Measurements from ENCODE around the gene ZSCAN5C.
"Not testable (repeated sequence)": the region's sequence is repeated elsewhere in the genome, so short reads cannot be mapped to it uniquely, and the experiment has no call there.

ZSCAN5C gene

GRCh38 chr19:56201973-56202372, at the start of gene ZSCAN5C:
Gene ZSCAN5C, plus strand, starts transcription at chr19:56202273. Its CDS starts 3,641 bp downstream, at chr19:56205914.
- in situ Hi-C loops (cut with HindIII; ENCODE audit: low sequenced_read_pairs): loop anchor here (10.0 kb wide), 1 partner anchor 137 kb away; no protein-coding TSS in a partner anchor

GRCh38 chr19:56152644-56153043, 49.4 kb upstream of the ZSCAN5C start:
- in situ Hi-C loops (cut with HindIII; ENCODE audit: low sequenced_read_pairs): no loop called here

- in situ Hi-C loops (cut with HindIII; ENCODE audit: low sequenced_read_pairs): no loop called here
Measured at GRCh38 chr19:56153507-56153906, 48.6 kb upstream of the ZSCAN5C start.

GRCh38 chr19:56155124-56155687, 46.9 kb upstream of the ZSCAN5C start:
- in situ Hi-C loops (cut with HindIII; ENCODE audit: low sequenced_read_pairs): loop anchor here (5.0 kb wide), 1 partner anchor 58 kb away; no protein-coding TSS in a partner anchor

- in situ Hi-C loops (cut with HindIII; ENCODE audit: low sequenced_read_pairs): loop anchor here (5.0 kb wide), 1 partner anchor 59 kb away; no protein-coding TSS in a partner anchor
Measured at GRCh38 chr19:56156768-56157167, 45.3 kb upstream of the ZSCAN5C start.

- in situ Hi-C loops (cut with HindIII; ENCODE audit: low sequenced_read_pairs): loop anchor here (5.0 kb wide), 1 partner anchor 61 kb away; no protein-coding TSS in a partner anchor
Measured at GRCh38 chr19:56158170-56158757, 43.8 kb upstream of the ZSCAN5C start.

- in situ Hi-C loops (cut with HindIII; ENCODE audit: low sequenced_read_pairs): loop anchor here (5.0 kb wide), 1 partner anchor 62 kb away; no protein-coding TSS in a partner anchor
Measured at GRCh38 chr19:56159009-56159559, 43.0 kb upstream of the ZSCAN5C start.

- in situ Hi-C loops (cut with HindIII; ENCODE audit: low sequenced_read_pairs): loop anchor here (5.0 kb wide), 1 partner anchor 62 kb away; no protein-coding TSS in a partner anchor
Measured at GRCh38 chr19:56159622-56160271, 42.3 kb upstream of the ZSCAN5C start.

GRCh38 chr19:56161534-56161933, 40.5 kb upstream of the ZSCAN5C start:
- in situ Hi-C loops (cut with HindIII; ENCODE audit: low sequenced_read_pairs): no loop called here

GRCh38 chr19:56162258-56162657, 39.8 kb upstream of the ZSCAN5C start:
- in situ Hi-C loops (cut with HindIII; ENCODE audit: low sequenced_read_pairs): no loop called here

GRCh38 chr19:56163097-56163496, 39.0 kb upstream of the ZSCAN5C start:
- in situ Hi-C loops (cut with HindIII; ENCODE audit: low sequenced_read_pairs): no loop called here

- in situ Hi-C loops (cut with HindIII; ENCODE audit: low sequenced_read_pairs): no loop called here
Measured at GRCh38 chr19:56167064-56167578, 35.0 kb upstream of the ZSCAN5C start.

- in situ Hi-C loops (cut with HindIII; ENCODE audit: low sequenced_read_pairs): loop anchor here (5.0 kb wide), 1 partner anchor 103 kb away; no protein-coding TSS in a partner anchor
Measured at GRCh38 chr19:56170261-56170660, 31.8 kb upstream of the ZSCAN5C start.

- in situ Hi-C loops (cut with HindIII; ENCODE audit: low sequenced_read_pairs): loop anchor here (5.0 kb wide), 1 partner anchor 107 kb away; no protein-coding TSS in a partner anchor
Measured at GRCh38 chr19:56174086-56174485, 28.0 kb upstream of the ZSCAN5C start.

GRCh38 chr19:56174550-56174949, 27.5 kb upstream of the ZSCAN5C start:
- in situ Hi-C loops (cut with HindIII; ENCODE audit: low sequenced_read_pairs): loop anchor here (5.0 kb wide), 1 partner anchor 107 kb away; no protein-coding TSS in a partner anchor

- in situ Hi-C loops (cut with HindIII; ENCODE audit: low sequenced_read_pairs): not testable (repeated sequence)
Measured at GRCh38 chr19:56175861-56176307, 26.2 kb upstream of the ZSCAN5C start, which contains the start of gene GALP. Gene GALP, plus strand, starts transcription at chr19:56176008. Its CDS starts 1,101 bp downstream, at chr19:56177109.

GRCh38 chr19:56176310-56176709, 25.8 kb upstream of the ZSCAN5C start:
- in situ Hi-C loops (cut with HindIII; ENCODE audit: low sequenced_read_pairs): not testable (repeated sequence)

- in situ Hi-C loops (cut with HindIII; ENCODE audit: low sequenced_read_pairs): no loop called here
Measured at GRCh38 chr19:56176881-56177280, 25.2 kb upstream of the ZSCAN5C start.

- in situ Hi-C loops (cut with HindIII; ENCODE audit: low sequenced_read_pairs): no loop called here
Measured at GRCh38 chr19:56177564-56178243, 24.4 kb upstream of the ZSCAN5C start.

GRCh38 chr19:56189785-56190184, 12.3 kb upstream of the ZSCAN5C start:
- in situ Hi-C loops (cut with HindIII; ENCODE audit: low sequenced_read_pairs): no loop called here

Data from endothelial cell of hepatic sinusoid (primary cell).